KOPT-K1 (cell line): Measurements from ENCODE around the gene PLPP3.
A peak's percentile ranks its signal among the peaks of the same experiment; 100 is the strongest.

Source experiments
- H3K27ac ChIP-seq: fragments of 200-600 bp; sonication (generic); 2 replicates; pipeline ENCODE4 v1.5.1; 2016; ENCODE audit warnings: antibody characterized with exemption, mild to moderate bottlenecking, low read depth, low read length; ENCODE audit not compliant: poor library complexity, severe bottlenecking
- H3K36me3 ChIP-seq: fragments of 200-600 bp; sonication (generic); 2 replicates; pipeline ENCODE4 v1.5.1; 2017; ENCODE audit warnings: antibody characterized with exemption, mild to moderate bottlenecking, low read length, moderate library complexity; ENCODE audit not compliant: insufficient read depth
- H3K9me3 ChIP-seq: fragments of 200-600 bp; sonication (generic); 2 replicates; pipeline ENCODE4 v1.5.1; 2017; ENCODE audit warnings: antibody characterized with exemption, low read length, mild to moderate bottlenecking; ENCODE audit not compliant: insufficient read depth, poor library complexity, severe bottlenecking

PLPP3 gene

GRCh38 chr1:56545711-56546110 lies 33.7 kb downstream of the PLPP3 start:
- H3K36me3 ChIP-seq, result no peaks in the 10 kb centered on the region
- no peak overlapping the region for H3K27ac ChIP-seq
- H3K9me3 ChIP-seq, result no peaks in the 10 kb centered on the region

GRCh38 chr1:56543783-56544612 lies 35.4 kb downstream of the PLPP3 start:
- H3K36me3 ChIP-seq, result no peaks in the 10 kb centered on the region
- H3K9me3 ChIP-seq, result no peaks in the 10 kb centered on the region
- no peak overlapping the region for H3K27ac ChIP-seq

GRCh38 chr1:56542651-56543050 lies 36.7 kb downstream of the PLPP3 start:
- Histone ChIP-seq H3K9me3 (no peaks in the 10 kb centered on the region), H3K27ac (no peak overlapping the region), H3K36me3 (no peaks in the 10 kb centered on the region)

GRCh38 chr1:56541408-56541807 lies 38.0 kb downstream of the PLPP3 start:
- Histone ChIP-seq H3K36me3 (no peaks in the 10 kb centered on the region), H3K27ac (no peak overlapping the region), H3K9me3 (no peaks in the 10 kb centered on the region)

GRCh38 chr1:56540467-56540866 lies 38.9 kb downstream of the PLPP3 start:
- no peak overlapping the region for H3K27ac ChIP-seq
- no peaks in the 10 kb centered on the region for H3K36me3 ChIP-seq
- no peaks in the 10 kb centered on the region for H3K9me3 ChIP-seq

GRCh38 chr1:56539520-56539931 lies 39.8 kb downstream of the PLPP3 start:
- H3K36me3 ChIP-seq, result no peaks in the 10 kb centered on the region
- no peak overlapping the region for H3K27ac ChIP-seq
- H3K9me3 ChIP-seq, result no peaks in the 10 kb centered on the region

- no peaks in the 10 kb centered on the region for H3K9me3 ChIP-seq
- no peak overlapping the region for H3K27ac ChIP-seq
- no peaks in the 10 kb centered on the region for H3K36me3 ChIP-seq
Measured at GRCh38 chr1:56538532-56538931, 40.8 kb downstream of the PLPP3 start.

GRCh38 chr1:56537660-56538059 lies 41.7 kb downstream of the PLPP3 start:
- Histone ChIP-seq H3K36me3 (no peaks in the 10 kb centered on the region), H3K27ac (no peak overlapping the region)

GRCh38 chr1:56535939-56536338 lies 43.4 kb downstream of the PLPP3 start:
- peak overlapping the region; percentile 57 for H3K27ac ChIP-seq
- no peaks in the 10 kb centered on the region for H3K36me3 ChIP-seq
- no peaks in the 10 kb centered on the region for H3K9me3 ChIP-seq

More at GRCh38 chr1:56537660-56538059, 41.7 kb downstream of the PLPP3 start:
- no peaks in the 10 kb centered on the region for H3K9me3 ChIP-seq

GRCh38 chr1:56535362-56535761 lies 44.0 kb downstream of the PLPP3 start:
- Histone ChIP-seq H3K27ac (no peak overlapping the region), H3K36me3 (no peaks in the 10 kb centered on the region), H3K9me3 (no peaks in the 10 kb centered on the region)

GRCh38 chr1:56534130-56534651 lies 45.2 kb downstream of the PLPP3 start:
- Histone ChIP-seq H3K36me3 (no peaks in the 10 kb centered on the region), H3K27ac (no peak overlapping the region), H3K9me3 (no peaks in the 10 kb centered on the region)

- Histone ChIP-seq H3K27ac (no peak overlapping the region), H3K9me3 (no peaks in the 10 kb centered on the region), H3K36me3 (no peaks in the 10 kb centered on the region)
Measured at GRCh38 chr1:56533621-56534020, 45.7 kb downstream of the PLPP3 start.

- H3K9me3 ChIP-seq, result no peaks in the 10 kb centered on the region
- H3K36me3 ChIP-seq, result no peaks in the 10 kb centered on the region
- H3K27ac ChIP-seq, result no peak overlapping the region
Measured at GRCh38 chr1:56533197-56533596, 46.2 kb downstream of the PLPP3 start.

GRCh38 chr1:56532350-56532683 lies 47.0 kb downstream of the PLPP3 start:
- H3K27ac ChIP-seq, result no peak overlapping the region
- no peaks in the 10 kb centered on the region for H3K9me3 ChIP-seq
- H3K36me3 ChIP-seq, result no peaks in the 10 kb centered on the region

- no peaks in the 10 kb centered on the region for H3K36me3 ChIP-seq
- no peak overlapping the region for H3K27ac ChIP-seq
- H3K9me3 ChIP-seq, result no peaks in the 10 kb centered on the region
Measured at GRCh38 chr1:56531624-56532349, 47.6 kb downstream of the PLPP3 start.
